A172 (cell line): ENCODE results near the gene OVAAL. TPM values are rescaled to one million over a fixed set of nuclear protein-coding genes. Genes with fewer than 3 reads are reported as not detected.

Experiments
- DNase-seq: peaks from one replicate; pipeline ENCODE4 v3.0.0-alpha.2; 2015; ENCODE audit warnings: low spot score
- total RNA-seq: library from RNA; depleted of rRNA; stranded (reverse); fragments of >200 nt; shearing (Covaris generic); gene quantifications from 2 replicates; pipeline ENCODE4 v1.2.3, GENCODE V29; 2014; rRNA removed

OVAAL gene
- total RNA-seq, 1 experiment from 2014 or later, result not detected

DNA sequence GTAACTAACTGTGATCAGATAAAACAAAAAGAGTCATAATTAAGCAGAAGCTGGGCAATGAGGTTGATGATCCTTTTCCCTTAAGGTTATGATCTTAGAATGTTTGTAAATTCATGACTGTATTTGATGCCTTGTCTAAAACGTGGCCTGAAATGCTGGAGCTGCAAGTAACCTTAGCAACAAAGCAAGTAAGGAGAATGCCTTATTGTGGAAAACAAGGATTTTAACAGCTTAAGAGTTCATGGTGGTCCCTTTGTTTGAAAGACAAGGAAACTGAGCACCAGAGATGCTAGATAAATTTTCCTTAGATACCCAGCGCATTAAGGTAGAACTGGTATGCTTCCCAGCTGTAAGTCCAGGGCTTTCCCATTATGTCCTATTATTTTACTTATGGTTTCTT, 47.4 kb downstream of the OVAAL start:
- no peak for DNase-seq

DNA sequence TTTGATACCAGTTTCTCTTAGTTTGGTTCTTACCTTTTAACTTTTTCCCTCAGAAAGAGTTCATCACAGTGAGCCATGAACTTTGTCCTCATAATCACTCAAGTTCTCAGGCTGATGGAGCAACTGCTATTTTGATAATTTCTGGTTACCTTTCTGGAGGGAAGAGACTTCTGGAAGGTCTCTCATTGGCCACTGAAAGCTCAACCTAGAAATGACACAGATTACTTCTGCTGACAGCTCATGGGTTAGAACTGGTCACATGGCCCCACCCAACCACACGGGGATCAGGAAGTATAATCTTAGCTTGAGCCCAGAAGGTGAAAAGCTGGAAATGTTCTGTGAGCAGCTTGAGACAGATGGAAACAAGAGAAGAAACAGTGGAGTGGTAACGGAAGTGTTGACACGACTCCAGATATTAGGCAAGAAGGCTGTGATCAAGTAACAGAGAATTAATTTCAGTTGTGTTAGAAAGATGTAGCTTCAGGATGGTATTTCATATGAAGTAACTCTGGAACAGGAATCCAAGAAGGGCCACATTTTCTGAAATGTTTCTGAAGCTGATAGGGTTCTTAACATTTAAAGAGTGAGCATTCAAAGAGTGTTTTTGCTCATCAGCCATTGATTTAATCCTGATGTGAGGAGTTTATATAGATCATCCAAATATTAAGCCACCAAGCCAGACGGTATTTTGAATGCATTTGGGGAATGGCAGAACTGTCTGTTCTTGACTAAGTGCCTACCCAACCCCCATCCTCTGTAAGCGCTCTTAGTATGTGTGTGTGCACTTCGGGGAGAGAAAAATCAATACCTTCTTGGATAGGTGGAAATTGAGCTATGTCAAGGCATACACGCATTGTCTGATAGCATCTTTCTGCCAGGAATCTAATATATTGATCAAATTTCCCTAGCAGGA, 51.1 kb downstream of the OVAAL start:
- DNase-seq, result no peak

- DNase-seq, result no peak
Measured at GRCh38 chr1:180610556-180611015, 51.8 kb downstream of the OVAAL start.

DNA sequence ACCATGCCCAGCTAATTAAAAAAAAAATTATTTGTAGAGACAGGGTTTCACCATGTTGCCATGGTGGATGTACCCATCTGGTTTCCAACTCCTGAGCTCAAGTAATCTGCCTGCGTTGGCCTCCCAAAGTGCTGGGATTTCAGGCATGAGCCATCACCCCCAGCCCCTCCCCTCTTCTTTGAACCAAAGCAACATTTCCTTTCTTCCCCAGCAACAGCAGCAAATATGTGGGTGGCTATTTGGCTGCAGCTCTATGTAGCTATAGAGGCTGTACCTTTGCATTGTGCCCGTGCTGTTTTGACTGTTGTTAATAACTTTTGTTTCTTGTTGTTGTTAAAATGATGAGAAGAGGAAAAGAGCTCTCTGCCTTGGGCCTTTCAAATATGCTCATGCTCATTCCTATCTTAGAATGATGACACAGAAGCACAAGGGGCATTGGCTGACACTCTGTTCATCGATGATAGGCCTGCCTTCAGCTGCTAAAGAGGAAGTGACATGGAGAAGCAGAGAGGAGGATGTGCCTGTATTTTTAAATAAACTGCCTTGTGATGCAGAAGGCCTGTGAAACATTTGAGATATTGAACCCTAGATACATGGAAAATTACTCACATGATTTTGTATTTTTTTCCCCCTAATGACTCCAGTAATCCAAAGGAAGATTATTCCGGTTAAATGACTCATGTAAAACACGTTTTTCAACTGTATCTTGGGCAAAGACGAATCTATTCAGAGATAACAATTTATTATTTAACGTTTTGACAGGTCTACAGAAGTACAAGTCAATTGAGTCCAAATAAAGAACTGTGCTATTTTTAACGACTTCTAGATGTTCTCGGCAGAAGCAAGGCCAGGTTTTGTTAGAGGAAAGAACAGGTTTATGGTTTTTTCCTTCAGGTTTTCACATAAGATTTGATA, 52.5 kb downstream of the OVAAL start:
- DNase-seq, result no peak

- DNase-seq, result no peak
Measured at GRCh38 chr1:180612632-180613031, 53.9 kb downstream of the OVAAL start.

GRCh38 chr1:180614730-180615129, 56.0 kb downstream of the OVAAL start:
- no peak for DNase-seq

GRCh38 chr1:180615493-180616290, 56.9 kb downstream of the OVAAL start:
- no peak for DNase-seq

Other genes with a start within 250 kb of the OVAAL start
- 121 and 140 TPM in 2 replicates for gene ACBD6, start 56.4 kb upstream of the OVAAL start, total RNA-seq
- 31.5 and 33.6 TPM in 2 replicates for gene XPR1, start 73.1 kb downstream of the OVAAL start, total RNA-seq